ENCODE measurements around the gene SSTR5. TPM values are rescaled to one million over a fixed set of nuclear protein-coding genes. Genes with fewer than 3 reads are reported as not detected.

SSTR5 gene
- total and polyA plus RNA-seq, 4 donors, result 0.23 TPM; not detected in 3

DNA sequence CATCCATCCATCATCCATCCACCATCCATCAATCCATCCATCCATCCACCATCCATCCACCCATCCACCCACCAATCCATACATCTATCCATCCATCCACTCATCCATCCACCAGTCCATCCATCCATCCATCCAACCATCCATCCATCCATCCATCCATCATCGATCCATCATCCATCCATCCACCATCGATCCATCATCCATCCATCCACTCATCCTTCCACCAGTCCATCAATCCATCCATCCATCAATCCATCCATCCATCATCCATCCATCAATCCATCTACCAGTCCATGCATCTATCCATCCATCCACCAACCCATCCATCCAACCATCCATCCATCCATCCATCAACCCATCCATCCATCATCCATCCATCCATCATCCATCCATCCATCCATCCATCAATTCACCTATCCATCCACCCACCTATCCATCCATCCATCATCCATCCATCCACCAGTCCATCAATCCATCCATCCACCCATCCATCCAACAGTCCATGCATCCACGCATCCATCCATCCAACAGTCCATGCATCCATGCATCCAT is 39.3 kb upstream of the SSTR5 start:
- no peak for TF ChIP-seq CTCF (IDR thresholded peaks at IDR 0.05; ENCODE audit: control extremely low read depth, extremely low read depth)
- DNase-seq (peak in 1 of 3 donors; percentile 36), ATAC-seq (ENCODE audit: insufficient read depth, low FRiP score) (no peak)
- Histone ChIP-seq H3K4me1 (ENCODE audit: control insufficient read depth in 5 of 5, insufficient read depth in 5 of 5, low read length in 5 of 5) (peaks cover 0 to 31% (median 0%) of the 10 kb centered on the region in 5 donors), H3K9me3 (ENCODE audit: control insufficient read depth in 4 of 4, insufficient read depth in 3 of 4, low read length in 3 of 4) (peaks cover 0 to 2% (median 0%) of the 10 kb centered on the region in 4 donors), H3K27ac (ENCODE audit: low read depth in 1 of 2, low read length in 1 of 2) (no peak overlapping the region), H3K36me3 (ENCODE audit: control insufficient read depth in 4 of 4, insufficient read depth in 4 of 4, low read length in 4 of 4) (no peaks in the 10 kb centered on the region), H3K4me3 (no peak overlapping the region), H3K27me3 (ENCODE audit: control insufficient read depth in 3 of 3, insufficient read depth in 3 of 3, low read length in 2 of 3) (peaks cover 0 to 15% (median 0%) of the 10 kb centered on the region in 3 donors), H3K9ac (ENCODE audit: insufficient read depth in 1 of 2, low read length in 2 of 2) (no peak overlapping the region)
- 98% methylated on average over 3 of the region's 3 CpGs for WGBS, 2 donors

- Histone ChIP-seq H3K27me3 (ENCODE audit: control insufficient read depth in 3 of 3, insufficient read depth in 3 of 3, low read length in 2 of 3) (peaks cover 0 to 10% (median 0%) of the 10 kb centered on the region in 3 donors), H3K4me3 (no peak overlapping the region), H3K27ac (ENCODE audit: low read depth in 1 of 2, low read length in 1 of 2) (no peak overlapping the region), H3K9me3 (ENCODE audit: control insufficient read depth in 4 of 4, insufficient read depth in 3 of 4, low read length in 3 of 4) (peaks cover 0 to 2% (median 0%) of the 10 kb centered on the region in 4 donors), H3K36me3 (ENCODE audit: control insufficient read depth in 4 of 4, insufficient read depth in 4 of 4, low read length in 4 of 4) (no peaks in the 10 kb centered on the region), H3K4me1 (ENCODE audit: control insufficient read depth in 5 of 5, insufficient read depth in 5 of 5, low read length in 5 of 5) (peaks cover 0 to 31% (median 0%) of the 10 kb centered on the region in 5 donors), H3K9ac (ENCODE audit: insufficient read depth in 1 of 2, low read length in 2 of 2) (no peak overlapping the region)
- ATAC-seq (ENCODE audit: insufficient read depth, low FRiP score), result no peak
- no peak for TF ChIP-seq CTCF (IDR thresholded peaks at IDR 0.05; ENCODE audit: control extremely low read depth, extremely low read depth)
- DNase-seq, result peak; percentile 46 to 71 (median 49)
- WGBS, 2 donors, result 78 to 89% methylated on average over 6 of the region's 6 CpGs
Observed at GRCh38 chr16:1034230-1035065, 38.1 kb upstream of the SSTR5 start.

DNA sequence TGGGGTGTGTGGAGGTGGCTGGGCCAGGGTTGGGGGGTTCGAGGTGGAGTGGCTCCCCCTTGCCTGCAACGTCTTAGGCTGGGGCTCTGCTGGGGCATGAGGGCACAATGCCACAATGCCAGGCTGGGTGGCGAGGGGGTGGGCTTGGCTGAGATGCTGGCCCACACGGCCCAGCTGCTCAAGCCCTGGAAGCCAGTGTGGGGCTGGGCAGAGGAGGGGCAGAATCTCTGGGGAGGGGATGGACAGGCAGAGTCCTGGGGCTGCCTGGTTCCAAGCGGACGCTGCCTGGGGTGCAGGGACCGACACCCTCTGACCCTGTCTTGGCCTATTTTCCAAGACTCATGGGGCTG is 37.5 kb upstream of the SSTR5 start:
- Histone ChIP-seq H3K36me3 (ENCODE audit: control insufficient read depth in 4 of 4, insufficient read depth in 4 of 4, low read length in 4 of 4) (no peaks in the 10 kb centered on the region), H3K4me1 (ENCODE audit: control insufficient read depth in 5 of 5, insufficient read depth in 5 of 5, low read length in 5 of 5) (peaks cover 0 to 31% (median 0%) of the 10 kb centered on the region in 5 donors), H3K9me3 (ENCODE audit: control insufficient read depth in 4 of 4, insufficient read depth in 3 of 4, low read length in 3 of 4) (peaks cover 0 to 2% (median 0%) of the 10 kb centered on the region in 4 donors), H3K9ac (ENCODE audit: insufficient read depth in 1 of 2, low read length in 2 of 2) (no peak overlapping the region), H3K27ac (ENCODE audit: low read depth in 1 of 2, low read length in 1 of 2) (no peak overlapping the region), H3K27me3 (ENCODE audit: control insufficient read depth in 3 of 3, insufficient read depth in 3 of 3, low read length in 2 of 3) (peaks cover 0 to 10% (median 0%) of the 10 kb centered on the region in 3 donors), H3K4me3 (no peak overlapping the region)
- DNase-seq (no peak), ATAC-seq (ENCODE audit: insufficient read depth, low FRiP score) (no peak)
- TF ChIP-seq CTCF (IDR thresholded peaks at IDR 0.05; ENCODE audit: control extremely low read depth, extremely low read depth), result no peak
- WGBS, 2 donors, result 85 to 87% methylated on average over 7 of the region's 7 CpGs

Data from lung (tissue), 12 donors.